ENCODE data around the gene TNS1. TPM values are rescaled to one million over a fixed set of nuclear protein-coding genes. Genes with fewer than 3 reads are reported as not detected.

TNS1 gene
- total RNA-seq, 1 donor from 2014 or later: 227 TPM

GRCh38 chr2:217835931-217836891 is 166.6 kb downstream of the TNS1 start:
- peaks cover 45% of the 10 kb centered on the region for H3K4me1 Mint-ChIP-seq (ENCODE audit: low read depth)
- no peaks in the 10 kb centered on the region for H3K9me3 Mint-ChIP-seq (ENCODE audit: low read depth)
- H3K36me3 Mint-ChIP-seq (ENCODE audit: low read depth): peaks cover 40% of the 10 kb centered on the region
- no peak for TF ChIP-seq CTCF (IDR thresholded peaks at IDR 0.05)
- no peak overlapping the region for H3K4me3 Mint-ChIP-seq (ENCODE audit: unreplicated experiment)
- no peaks in the 10 kb centered on the region for H3K27me3 Mint-ChIP-seq (ENCODE audit: low read depth)
- DNase-seq (ENCODE audit: low spot score): no peak
- peak overlapping the region; percentile 90 for H3K27ac Mint-ChIP-seq (ENCODE audit: unreplicated experiment)

GRCh38 chr2:217834744-217835513 is 167.9 kb downstream of the TNS1 start:
- Mint-ChIP-seq H3K27ac (ENCODE audit: unreplicated experiment) (peak overlapping the region; percentile 90), H3K4me3 (ENCODE audit: unreplicated experiment) (no peak overlapping the region), H3K4me1 (ENCODE audit: low read depth) (peaks cover 45% of the 10 kb centered on the region), H3K9me3 (ENCODE audit: low read depth) (no peaks in the 10 kb centered on the region), H3K36me3 (ENCODE audit: low read depth) (peaks cover 47% of the 10 kb centered on the region), H3K27me3 (ENCODE audit: low read depth) (no peaks in the 10 kb centered on the region)
- peak; percentile 62 for DNase-seq (ENCODE audit: low spot score)
- TF ChIP-seq CTCF (IDR thresholded peaks at IDR 0.05): no peak

- TF ChIP-seq CTCF (IDR thresholded peaks at IDR 0.05): no peak
- peak; percentile 64 for DNase-seq (ENCODE audit: low spot score)
- Mint-ChIP-seq H3K27me3 (ENCODE audit: low read depth) (no peaks in the 10 kb centered on the region), H3K4me1 (ENCODE audit: low read depth) (peaks cover 42% of the 10 kb centered on the region), H3K36me3 (ENCODE audit: low read depth) (peaks cover 53% of the 10 kb centered on the region), H3K27ac (ENCODE audit: unreplicated experiment) (peak overlapping the region; percentile 67), H3K4me3 (ENCODE audit: unreplicated experiment) (no peak overlapping the region), H3K9me3 (ENCODE audit: low read depth) (no peaks in the 10 kb centered on the region)
Observed at GRCh38 chr2:217834057-217834620, 168.7 kb downstream of the TNS1 start.

- peaks cover 41% of the 10 kb centered on the region for H3K4me1 Mint-ChIP-seq (ENCODE audit: low read depth)
- no peak for TF ChIP-seq CTCF (IDR thresholded peaks at IDR 0.05)
- no peak for DNase-seq (ENCODE audit: low spot score)
- no peak overlapping the region for H3K27ac Mint-ChIP-seq (ENCODE audit: unreplicated experiment)
- H3K36me3 Mint-ChIP-seq (ENCODE audit: low read depth): peaks cover 57% of the 10 kb centered on the region
- no peak overlapping the region for H3K4me3 Mint-ChIP-seq (ENCODE audit: unreplicated experiment)
- no peaks in the 10 kb centered on the region for H3K27me3 Mint-ChIP-seq (ENCODE audit: low read depth)
- H3K9me3 Mint-ChIP-seq (ENCODE audit: low read depth): no peaks in the 10 kb centered on the region
Observed at GRCh38 chr2:217833439-217833838, 169.4 kb downstream of the TNS1 start.

- Mint-ChIP-seq H3K36me3 (ENCODE audit: low read depth) (peaks cover 58% of the 10 kb centered on the region), H3K4me3 (ENCODE audit: unreplicated experiment) (no peak overlapping the region), H3K9me3 (ENCODE audit: low read depth) (no peaks in the 10 kb centered on the region), H3K27ac (ENCODE audit: unreplicated experiment) (peak overlapping the region; percentile 4), H3K27me3 (ENCODE audit: low read depth) (no peaks in the 10 kb centered on the region), H3K4me1 (ENCODE audit: low read depth) (peaks cover 41% of the 10 kb centered on the region)
- peak; percentile 82 for DNase-seq (ENCODE audit: low spot score)
- no peak for TF ChIP-seq CTCF (IDR thresholded peaks at IDR 0.05)
Observed at GRCh38 chr2:217832987-217833386, 169.8 kb downstream of the TNS1 start.
